GM12878 (cell line): Measurements from ENCODE around the gene SKOR2. TPM values are rescaled to one million over a fixed set of nuclear protein-coding genes. Genes with fewer than 3 reads are reported as not detected.

Experiments used
- ATAC-seq: fragments of 200-7000 bp; cut with Tn5 transposase; 3 replicates; pipeline ENCODE4 v1.9.1; 2020; ENCODE audit warnings: mild to moderate bottlenecking, moderate library complexity
- BruUV-seq: library from RNA; stranded (reverse); fragments of 400-500 nt; replicated peaks from 2 replicates; lab custom pipeline; 2021; lab: Mats Ljungman, UMichigan
- CTCF ChIA-PET: fragments of 300-600 bp; sonication (Branson Sonifier 250); formaldehyde crosslinking; extraction: SDS; loops from one replicate; lab custom pipeline; 2021; ENCODE audit warnings: inconsistent platforms; lab: Yijun Ruan, JAX
- POLR2A ChIA-PET: fragments of 350-600 bp; formaldehyde crosslinking; extraction: SDS; loops from one replicate; lab custom pipeline; 2021; ENCODE audit warnings: inconsistent platforms; lab: Charles Lee
- RAD21 ChIA-PET: fragments of 300-600 bp; sonication (Branson Sonifier 250); formaldehyde crosslinking; loops from one replicate; lab custom pipeline; 2023; ENCODE audit warnings: antibody characterized with exemption; ENCODE audit not compliant: unreplicated experiment; lab: Charles Lee
- SMC1A ChIA-PET: fragments of 300-600 bp; sonication (Branson Sonifier 250); formaldehyde crosslinking; loops from one replicate; lab custom pipeline; 2023; ENCODE audit not compliant: unreplicated experiment, uncharacterized antibody; lab: Charles Lee
- DNase-seq: peaks from one replicate; pipeline ENCODE4 v3.0.0-alpha.2; 2011; ENCODE audit warnings: low read depth, low spot score
- FAIRE-seq: peaks from 3 replicates; lab custom pipeline; 2011; peaks lifted over from hg19 to GRCh38; lab: Jason Lieb, UNC
- H2AFZ ChIP-seq: 2 replicates; pipeline ENCODE4 v1.6.0; 2011; ENCODE audit warnings: low read depth, low read length, control low read depth; ENCODE audit not compliant: control insufficient read depth
- H3K27ac ChIP-seq: 2 replicates; pipeline ENCODE4 v1.5.1; 2011; ENCODE audit warnings: control low read depth; ENCODE audit not compliant: control insufficient read depth, insufficient read depth
- H3K27me3 ChIP-seq, 2 experiments: replicated peaks in 1 of 2; 2 replicates each; pipeline versions ENCODE4 v1.6.0 to v1.6.1; 2011; ENCODE audit warnings: low read length in 1 of 2; ENCODE audit not compliant: control insufficient read depth in 2 of 2, insufficient read depth in 2 of 2
- H3K36me3 ChIP-seq, 2 experiments: 2 replicates each; pipeline ENCODE4 v1.5.1; 2011; ENCODE audit warnings: low read length in 1 of 2; ENCODE audit not compliant: control insufficient read depth in 2 of 2, insufficient read depth in 2 of 2
- H3K4me1 ChIP-seq: 2 replicates; pipeline ENCODE4 v1.6.1; 2011; ENCODE audit warnings: mild to moderate bottlenecking, low read length, moderate library complexity, mixed read lengths; ENCODE audit not compliant: control insufficient read depth, insufficient read depth
- H3K4me2 ChIP-seq: 2 replicates; pipeline ENCODE4 v1.6.0; 2011; ENCODE audit warnings: control low read depth; ENCODE audit not compliant: control insufficient read depth, insufficient read depth
- H3K4me3 ChIP-seq: fragments of 200-600 bp; sonication (generic); 2 replicates; pipeline ENCODE4 v1.5.1; 2016
- H3K79me2 ChIP-seq: 2 replicates; pipeline ENCODE4 v1.6.0; 2011; ENCODE audit warnings: low read length; ENCODE audit not compliant: control insufficient read depth, insufficient read depth
- H3K9ac ChIP-seq: 2 replicates; pipeline ENCODE4 v1.8.0; 2011; ENCODE audit warnings: low read length, control low read depth, mixed read lengths; ENCODE audit not compliant: control insufficient read depth, insufficient read depth
- H3K9me3 ChIP-seq: replicated peaks from 3 replicates; pipeline ENCODE4 v1.5.1; 2011; ENCODE audit warnings: mild to moderate bottlenecking, low read length; ENCODE audit not compliant: control insufficient read depth, insufficient read depth
- H4K20me1 ChIP-seq: 2 replicates; pipeline ENCODE4 v1.6.0; 2011; ENCODE audit not compliant: control insufficient read depth, insufficient read depth
- CBFB ChIP-seq: IDR thresholded peaks from 2 replicates; pipeline ENCODE4 v1.6.1; 2016; ENCODE audit warnings: antibody characterized with exemption, low read depth
- CREM ChIP-seq: IDR thresholded peaks from 2 replicates; pipeline ENCODE4 v1.6.1; 2014; ENCODE audit warnings: antibody characterized with exemption, low read depth
- EED ChIP-seq: sonication (generic); IDR thresholded peaks from 2 replicates; pipeline ENCODE4 v1.6.1; 2016; ENCODE audit warnings: antibody characterized with exemption, low read depth
- GATAD2B ChIP-seq: fragments of 450-650 bp; conservative IDR thresholded peaks from 2 replicates; pipeline ENCODE4 v1.6.1; 2017; ENCODE audit warnings: low read depth, mild to moderate bottlenecking, moderate library complexity
- IKZF2 ChIP-seq, 2 experiments: fragments of 450-650 bp; IDR thresholded peaks; 2 replicates each; pipeline ENCODE4 v1.6.1; 2017; ENCODE audit warnings: mild to moderate bottlenecking in 2 of 2, moderate library complexity in 2 of 2
- JUNB ChIP-seq: IDR thresholded peaks from 2 replicates; pipeline ENCODE4 v1.6.1; 2016; ENCODE audit warnings: antibody characterized with exemption, mild to moderate bottlenecking
- REST ChIP-seq: IDR thresholded peaks from 2 replicates; pipeline ENCODE4 v1.6.1; 2012; ENCODE audit warnings: mild to moderate bottlenecking, low read depth, low read length
- SP1 ChIP-seq: IDR thresholded peaks from one replicate; pipeline ENCODE4 v1.6.1; 2011; ENCODE audit warnings: low read depth, low read length
- SPI1 ChIP-seq: IDR thresholded peaks from 2 replicates; pipeline ENCODE4 v1.6.1; 2011; ENCODE audit warnings: low read depth, mild to moderate bottlenecking, low read length, moderate library complexity, borderline replicate concordance; ENCODE audit not compliant: insufficient read depth
- ZNF592 ChIP-seq: fragments of 450-650 bp; IDR thresholded peaks from 2 replicates; pipeline ENCODE4 v1.6.1; 2017; ENCODE audit warnings: mild to moderate bottlenecking, moderate library complexity
- WGBS: methylation state at CpG from one replicate; pipeline ENCODE4 v1.1.6; 2016; ENCODE audit warnings: low lambda C conversion rate; ENCODE audit not compliant: insufficient replicate concordance, insufficient coverage; ENCODE audit errors: missing lambda C conversion rate; 5-methylcytosine and 5-hydroxymethylcytosine counted together
- in situ Hi-C: fragments of 300-500 bp; cut with MboI; formaldehyde crosslinking; loops from 9 replicates; pipeline ENCODE4 v1.14.3; 2018; ENCODE audit warnings: mixed read lengths
- intact Hi-C: fragments of 100-400 bp; cut with micrococcal nuclease; formaldehyde crosslinking; loops from one replicate; pipeline ENCODE4 v1.14.2; 2022; ENCODE audit not compliant: unreplicated experiment
- polyA plus RNA-seq, 11 experiments: library from polyadenylated mRNA; depleted of rRNA in 4 of 11; unstranded in 6 of 11; stranded (reverse) in 5 of 11; fragments of >200 nt; fragmentation: Nextera tagmentation in 4 of 11; fragmentation: Illumina TruSeq in 1 of 11; extraction: Ambion mirVana in 4 of 11; extraction: Trizol in 1 of 11; gene quantifications; 1 replicate in 1 of 11; 2 replicates in 10 of 11; pipeline versions ENCODE4 v1.2.1 to v1.2.3, GENCODE V29; 2011 to 2016; ENCODE audit warnings: inconsistent platforms in 2 of 11, missing spikeins in 2 of 11, low read depth in 1 of 11
- total RNA-seq, 4 experiments: library from RNA; depleted of rRNA in 3 of 4; stranded (reverse); fragments of >200 nt in 3 of 4; fragmentation: Illumina TruSeq in 1 of 4; extraction: Trizol in 1 of 4; gene quantifications; 2 replicates each; pipeline versions ENCODE4 v1.2.1 to v1.2.3, GENCODE V29; 2013 to 2021

The SKOR2 gene
- total and polyA plus RNA-seq, 10 of the 15 experiments (the other 5 are each of a cell fraction or from before 2014, with no cell fraction given): not detected

- ChIA-PET CTCF (no interaction called here), SMC1A (no interaction called here), RAD21 (no interaction called here), POLR2A (no interaction called here)
- Histone ChIP-seq H3K4me3 (no peak overlapping the region), H3K4me1 (no peaks in the 10 kb centered on the region), H3K9ac (no peak overlapping the region), H4K20me1 (no peaks in the 10 kb centered on the region), H3K9me3 (peaks cover 8% of the 10 kb centered on the region; the same call in 2 of the 3 replicates), H3K4me2 (no peak overlapping the region), H3K27me3 (no peaks in the 10 kb centered on the region), H3K27ac (no peak overlapping the region), H3K79me2 (peaks cover 4% of the 10 kb centered on the region), H2AFZ (no peak overlapping the region), H3K36me3 (no peaks in the 10 kb centered on the region)
- intact Hi-C loops: no loop called here
- FAIRE-seq: no peak
- DNase-seq: no peak
- BruUV-seq: no TSS peak
- WGBS: 0% methylated on average over 2 of the region's 3 CpGs
- ATAC-seq: no peak
- TF ChIP-seq SPI1 (peak; percentile 55; the same call in 1 of the 2 replicates), SP1 (no peak)
- in situ Hi-C loops: no loop called here
These were observed 70.7 kb downstream of the SKOR2 start for GRCh38 chr18:47180765-47181164.

- Histone ChIP-seq H2AFZ (no peak overlapping the region), H3K36me3 (no peaks in the 10 kb centered on the region), H3K27ac (no peak overlapping the region), H3K27me3 (no peaks in the 10 kb centered on the region), H3K4me1 (peaks cover 3% of the 10 kb centered on the region; the same call in 1 of the 2 replicates), H3K9ac (no peak overlapping the region), H3K4me3 (no peak overlapping the region), H3K9me3 (peaks cover 1% of the 10 kb centered on the region; the same call in 2 of the 3 replicates), H3K4me2 (no peak overlapping the region), H3K79me2 (peaks cover 16% of the 10 kb centered on the region), H4K20me1 (no peaks in the 10 kb centered on the region)
- in situ Hi-C loops: no loop called here
- no TSS peak for BruUV-seq
- no peak for FAIRE-seq
- CTCF ChIA-PET: interaction anchor here (0.5 to 1.0 kb wide), 2 partner anchors 25 to 79 kb away, joined by 3 read pairs; no protein-coding TSS in a partner anchor
- no peak for DNase-seq
- POLR2A ChIA-PET: no interaction called here
- SMC1A ChIA-PET: interaction anchor here (1.0 kb wide), 1 partner anchor 17 kb away, joined by 3 read pairs; no protein-coding TSS in a partner anchor
- ATAC-seq: no peak
- WGBS: 79% methylated on average over 4 of the region's 4 CpGs
- RAD21 ChIA-PET: no interaction called here
- intact Hi-C loops: no loop called here
- TF ChIP-seq CREM (no peak), JUNB (no peak), IKZF2 (IDR thresholded peaks at IDR 0.05) (no peak), GATAD2B (no peak), SPI1 (no peak), EED (no peak), REST (no peak), CBFB (no peak), ZNF592 (no peak)
These were observed 71.9 kb downstream of the SKOR2 start for GRCh38 chr18:47179520-47179919.
